Body of pancreas (tissue), 4 donors: ENCODE data around the gene CCL13. TPM values are rescaled to one million over a fixed set of nuclear protein-coding genes. Genes with fewer than 3 reads are reported as not detected.

Experiments used
- ATAC-seq: fragments of 150-250 bp; one replicate; pipeline ENCODE4 v1.9.1; 2016
- DNase-seq, 4 donors: peaks; one replicate each; pipeline ENCODE4 v3.0.0-alpha.2; 2019
- H3K27ac ChIP-seq, 4 donors: fragments of 200-600 bp; sonication (generic); 1 replicate in 3 of 4; 2 replicates in 1 of 4; pipeline versions ENCODE4 v1.5.1 to v1.6.1; 2016 to 2019; ENCODE audit warnings: mild to moderate bottlenecking in 1 of 4, mixed read lengths in 1 of 4, moderate library complexity in 1 of 4
- H3K27me3 ChIP-seq, 2 donors: fragments of 200-600 bp; sonication (generic); one replicate each; pipeline ENCODE4 v1.6.0; 2016; ENCODE audit warnings: mild to moderate bottlenecking in 1 of 2
- H3K36me3 ChIP-seq, 2 donors: fragments of 200-600 bp; sonication (generic); replicated peaks in 1 of 2; 2 replicates each; pipeline ENCODE4 v1.5.1; 2016; ENCODE audit warnings: low read depth in 2 of 2; ENCODE audit not compliant: insufficient read depth in 1 of 2
- H3K4me1 ChIP-seq: fragments of 200-600 bp; sonication (generic); one replicate; pipeline ENCODE4 v1.6.0; 2016
- H3K4me3 ChIP-seq, 2 donors: fragments of 200-600 bp; sonication (generic); 1 replicate in 1 of 2; 2 replicates in 1 of 2; pipeline ENCODE4 v1.5.1; 2016 to 2019
- H3K9me3 ChIP-seq, 3 donors: fragments of 200-600 bp; sonication (generic); 1 replicate in 2 of 3; 2 replicates in 1 of 3; pipeline ENCODE4 v1.5.1; 2016
- POLR2A ChIP-seq, 3 donors: fragments of 450-650 bp; IDR thresholded peaks; one replicate each; pipeline ENCODE4 v1.6.1; 2016; ENCODE audit warnings: antibody characterized with exemption in 3 of 3, mild to moderate bottlenecking in 2 of 3
- WGBS, 2 donors: methylation state at CpG; one replicate each; pipeline ENCODE4 v1.1.5; 2017; 5-methylcytosine and 5-hydroxymethylcytosine counted together
- intact Hi-C: fragments of 100-400 bp; cut with DNase I; formaldehyde crosslinking; loops from one replicate; pipeline ENCODE4 v1.15.1; 2023
- total RNA-seq, 2 donors: library from RNA; depleted of rRNA; stranded (reverse); fragments of >200 nt; gene quantifications; one replicate each; pipeline ENCODE4 v1.1.0, GENCODE V29; 2016
- TF ChIP-seq, protein P1 (sequence below), 7 experiments: fragments of 450-650 bp in 4 of 7; fragments of 200-600 bp in 3 of 7; sonication (generic) in 3 of 7; IDR thresholded peaks; one replicate each; pipeline ENCODE4 v1.5.1; 2016 to 2019; ENCODE audit warnings: antibody characterized with exemption in 7 of 7

The CCL13 gene
- total RNA-seq, 2 donors from 2014 or later, result not detected

DNA sequence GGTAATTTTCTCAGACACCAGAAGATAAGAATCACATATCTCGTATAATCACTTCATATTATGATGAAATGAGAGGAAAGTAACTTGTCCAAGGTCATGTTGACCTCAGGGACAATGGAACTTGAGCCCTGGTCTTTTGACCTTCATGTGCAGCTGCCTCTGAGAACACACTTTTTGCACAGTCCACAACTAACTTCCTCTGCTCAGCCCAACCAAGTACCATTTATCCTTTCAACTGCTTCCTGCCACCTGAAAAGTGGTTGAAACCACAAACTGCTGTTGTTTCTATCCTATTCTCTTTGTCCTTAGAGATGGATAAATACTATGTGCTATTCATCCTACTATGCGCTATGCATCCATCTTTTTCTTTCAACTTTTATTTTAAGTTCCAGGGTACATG, 9.1 kb downstream of the CCL13 start:
- no peaks in the 10 kb centered on the region for H3K27me3 ChIP-seq
- no peaks in the 10 kb centered on the region for H3K36me3 ChIP-seq
- intact Hi-C loops, result no loop called here
- ATAC-seq, result no peak
- H3K4me3 ChIP-seq, result no peak overlapping the region
- TF ChIP-seq, protein P1, sequence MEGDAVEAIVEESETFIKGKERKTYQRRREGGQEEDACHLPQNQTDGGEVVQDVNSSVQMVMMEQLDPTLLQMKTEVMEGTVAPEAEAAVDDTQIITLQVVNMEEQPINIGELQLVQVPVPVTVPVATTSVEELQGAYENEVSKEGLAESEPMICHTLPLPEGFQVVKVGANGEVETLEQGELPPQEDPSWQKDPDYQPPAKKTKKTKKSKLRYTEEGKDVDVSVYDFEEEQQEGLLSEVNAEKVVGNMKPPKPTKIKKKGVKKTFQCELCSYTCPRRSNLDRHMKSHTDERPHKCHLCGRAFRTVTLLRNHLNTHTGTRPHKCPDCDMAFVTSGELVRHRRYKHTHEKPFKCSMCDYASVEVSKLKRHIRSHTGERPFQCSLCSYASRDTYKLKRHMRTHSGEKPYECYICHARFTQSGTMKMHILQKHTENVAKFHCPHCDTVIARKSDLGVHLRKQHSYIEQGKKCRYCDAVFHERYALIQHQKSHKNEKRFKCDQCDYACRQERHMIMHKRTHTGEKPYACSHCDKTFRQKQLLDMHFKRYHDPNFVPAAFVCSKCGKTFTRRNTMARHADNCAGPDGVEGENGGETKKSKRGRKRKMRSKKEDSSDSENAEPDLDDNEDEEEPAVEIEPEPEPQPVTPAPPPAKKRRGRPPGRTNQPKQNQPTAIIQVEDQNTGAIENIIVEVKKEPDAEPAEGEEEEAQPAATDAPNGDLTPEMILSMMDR (IDR thresholded peaks at IDR 0.05), result no peak
- no peak for TF ChIP-seq POLR2A (IDR thresholded peaks at IDR 0.05)
- H3K27ac ChIP-seq, result no peak overlapping the region
- no peaks in the 10 kb centered on the region for H3K9me3 ChIP-seq
- no peak for DNase-seq
- 23 to 36% methylated on average over 2 of the region's 2 CpGs for WGBS, 2 donors
- H3K4me1 ChIP-seq, result no peaks in the 10 kb centered on the region

DNA sequence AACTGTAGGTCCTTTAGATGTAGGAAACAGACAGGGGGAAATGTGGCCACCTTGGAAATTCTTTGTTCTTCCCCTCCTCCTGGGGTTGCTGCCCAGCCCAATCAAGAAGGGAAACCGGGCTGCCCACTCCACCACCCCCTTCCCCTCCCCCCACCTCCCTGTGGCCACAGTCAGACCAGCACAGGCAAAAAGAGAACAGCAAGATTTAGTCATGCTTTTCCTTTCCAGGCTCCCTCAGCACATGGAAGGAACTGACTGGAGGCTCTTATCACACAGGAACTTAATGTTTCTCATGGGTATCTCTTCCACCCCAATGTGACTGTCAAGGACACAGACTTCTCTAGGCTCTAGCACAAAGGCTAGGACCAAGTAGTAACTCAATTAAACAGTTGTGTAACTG, 9.7 kb downstream of the CCL13 start:
- Histone ChIP-seq H3K27me3 (no peaks in the 10 kb centered on the region), H3K9me3 (no peaks in the 10 kb centered on the region), H3K4me1 (no peaks in the 10 kb centered on the region), H3K36me3 (no peaks in the 10 kb centered on the region), H3K4me3 (no peak overlapping the region), H3K27ac (no peak overlapping the region)
- 0 to 6% methylated on average over 1 of the region's 1 CpG for WGBS, 2 donors
- no peak for ATAC-seq
- intact Hi-C loops, result no loop called here
- no peak for DNase-seq
- TF ChIP-seq POLR2A (IDR thresholded peaks at IDR 0.05), result no peak
- TF ChIP-seq, protein P1 (IDR thresholded peaks at IDR 0.05), result no peak

DNA sequence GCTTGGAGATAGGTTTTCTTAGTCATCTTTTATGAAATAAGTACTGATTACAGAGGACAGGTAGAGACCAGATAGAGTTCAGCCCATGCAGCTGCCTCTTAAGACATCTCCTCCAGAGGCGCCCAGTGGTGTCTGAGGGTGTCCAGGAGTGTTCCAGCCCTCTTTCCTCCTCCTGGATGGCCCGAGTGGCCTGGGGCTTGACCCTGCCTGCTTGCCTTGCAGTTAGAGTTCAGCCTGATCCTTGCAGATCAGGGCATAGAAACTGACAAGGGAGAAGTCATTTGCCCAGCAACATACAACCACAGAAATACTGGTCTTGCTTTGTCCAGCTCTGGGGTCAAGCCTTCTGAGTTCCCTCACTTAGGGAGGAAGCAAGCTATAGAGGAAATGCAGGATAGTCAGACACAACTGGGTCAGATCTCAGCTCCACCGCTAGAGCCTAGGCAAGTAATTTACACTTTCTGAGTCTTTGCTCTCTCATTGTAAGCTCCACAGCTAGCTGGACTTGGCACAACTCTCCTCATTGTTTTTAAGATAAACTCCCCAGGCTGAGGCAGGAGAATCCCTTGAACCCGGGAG, 10.3 kb downstream of the CCL13 start:
- Histone ChIP-seq H3K9me3 (no peaks in the 10 kb centered on the region), H3K4me3 (no peak overlapping the region), H3K27me3 (no peaks in the 10 kb centered on the region), H3K36me3 (no peaks in the 10 kb centered on the region), H3K4me1 (no peaks in the 10 kb centered on the region), H3K27ac (no peak overlapping the region)
- DNase-seq (no peak), ATAC-seq (no peak)
- TF ChIP-seq, protein P1 (IDR thresholded peaks at IDR 0.05), result no peak
- no peak for TF ChIP-seq POLR2A (IDR thresholded peaks at IDR 0.05)
- WGBS, 2 donors, result 35 to 40% methylated on average over 4 of the region's 4 CpGs
- intact Hi-C loops, result no loop called here

DNA sequence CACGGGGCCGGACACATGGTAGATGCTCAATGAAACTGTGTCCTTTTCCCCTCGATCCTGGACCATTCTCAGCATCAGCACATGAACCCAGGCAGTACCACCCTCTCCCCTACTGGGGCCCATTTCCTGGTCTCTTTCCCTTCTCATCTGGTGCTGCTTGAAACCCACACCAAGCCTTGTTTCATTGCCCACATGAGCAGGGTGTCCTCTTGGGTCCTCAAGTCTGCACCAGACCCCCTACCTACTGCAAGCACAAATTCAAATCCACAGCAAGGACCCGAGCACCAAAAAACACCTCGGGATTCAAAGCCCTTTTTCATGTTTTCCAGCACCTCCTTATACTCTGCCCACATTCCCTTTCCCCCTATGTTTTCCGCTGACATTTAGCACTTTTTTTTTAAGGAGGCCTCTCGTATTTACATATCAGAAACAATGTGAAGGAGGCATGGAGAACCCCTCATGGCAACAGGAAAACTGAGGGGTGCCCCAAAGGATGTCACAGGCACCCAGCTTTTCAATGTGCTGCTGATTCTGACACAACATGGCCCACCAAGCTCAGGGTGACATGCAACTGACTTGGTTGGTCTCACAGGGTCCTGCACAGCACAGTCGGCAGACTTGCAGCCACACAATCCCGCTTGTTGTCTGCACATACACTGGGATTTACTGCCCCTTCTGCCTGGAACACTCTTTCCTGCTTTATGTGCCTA, 11.4 kb downstream of the CCL13 start:
- intact Hi-C loops, result no loop called here
- TF ChIP-seq, protein P1 (IDR thresholded peaks at IDR 0.05), result no peak
- TF ChIP-seq POLR2A (IDR thresholded peaks at IDR 0.05), result no peak
- Histone ChIP-seq H3K9me3 (no peaks in the 10 kb centered on the region), H3K36me3 (no peaks in the 10 kb centered on the region), H3K27ac (no peak overlapping the region), H3K4me1 (no peaks in the 10 kb centered on the region), H3K27me3 (no peaks in the 10 kb centered on the region), H3K4me3 (no peak overlapping the region)
- DNase-seq (no peak), ATAC-seq (no peak)
- WGBS, 2 donors, result 48 to 56% methylated on average over 9 of the region's 9 CpGs
